Testis (tissue), 2 donors: ENCODE data around the gene LY6G6C.

Experiments used
- POLR2A ChIP-seq: fragments of 450-650 bp; IDR thresholded peaks from one replicate; pipeline ENCODE4 v1.6.1; 2017; ENCODE audit warnings: antibody characterized with exemption, mild to moderate bottlenecking, moderate library complexity
- TF ChIP-seq, protein P1 (sequence below), 3 experiments: fragments of 450-650 bp in 2 of 3; fragments of 200-600 bp in 1 of 3; sonication (generic) in 1 of 3; IDR thresholded peaks; one replicate each; pipeline ENCODE4 v1.5.1; 2016 to 2019; ENCODE audit warnings: antibody characterized with exemption in 3 of 3, mild to moderate bottlenecking in 2 of 3, moderate library complexity in 1 of 3

DNA sequence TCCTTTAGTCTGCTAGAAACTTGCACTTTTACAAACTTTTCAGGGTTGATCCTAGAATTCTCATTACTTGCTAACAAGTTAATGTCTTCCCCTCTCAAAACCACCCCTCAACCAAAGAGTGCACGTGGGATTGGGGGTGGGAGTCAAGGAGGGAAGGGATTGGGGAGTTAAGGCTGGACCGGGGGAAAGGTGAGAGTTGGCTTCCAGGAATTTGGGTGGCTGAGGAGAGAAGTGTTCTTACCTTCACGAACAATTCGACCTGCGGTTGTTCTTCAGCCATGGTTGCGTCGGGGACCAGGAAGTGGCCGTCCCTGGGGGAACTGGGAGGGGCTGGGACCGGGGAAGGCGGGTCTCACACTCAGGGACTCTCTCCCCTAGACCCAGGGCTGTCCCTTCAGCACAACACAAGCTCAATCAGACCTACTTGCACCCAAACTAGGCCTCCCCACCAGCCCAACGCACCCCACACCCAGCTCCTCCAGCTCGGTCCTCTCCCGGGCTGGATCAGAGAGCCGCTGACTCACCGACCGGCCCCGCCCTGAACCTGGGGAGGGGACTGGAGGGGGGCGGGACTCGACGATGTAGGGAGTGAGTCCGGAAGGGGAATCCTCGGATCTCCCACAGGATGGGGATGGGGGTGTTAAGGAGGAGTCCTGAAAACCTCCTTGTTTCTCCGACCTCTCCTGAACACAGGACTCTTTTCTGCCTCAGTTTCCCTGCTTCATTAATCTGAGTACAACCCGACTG lies 14.6 kb upstream of the LY6G6C start, which contains the start of gene CLIC1:
- TF ChIP-seq, protein P1, sequence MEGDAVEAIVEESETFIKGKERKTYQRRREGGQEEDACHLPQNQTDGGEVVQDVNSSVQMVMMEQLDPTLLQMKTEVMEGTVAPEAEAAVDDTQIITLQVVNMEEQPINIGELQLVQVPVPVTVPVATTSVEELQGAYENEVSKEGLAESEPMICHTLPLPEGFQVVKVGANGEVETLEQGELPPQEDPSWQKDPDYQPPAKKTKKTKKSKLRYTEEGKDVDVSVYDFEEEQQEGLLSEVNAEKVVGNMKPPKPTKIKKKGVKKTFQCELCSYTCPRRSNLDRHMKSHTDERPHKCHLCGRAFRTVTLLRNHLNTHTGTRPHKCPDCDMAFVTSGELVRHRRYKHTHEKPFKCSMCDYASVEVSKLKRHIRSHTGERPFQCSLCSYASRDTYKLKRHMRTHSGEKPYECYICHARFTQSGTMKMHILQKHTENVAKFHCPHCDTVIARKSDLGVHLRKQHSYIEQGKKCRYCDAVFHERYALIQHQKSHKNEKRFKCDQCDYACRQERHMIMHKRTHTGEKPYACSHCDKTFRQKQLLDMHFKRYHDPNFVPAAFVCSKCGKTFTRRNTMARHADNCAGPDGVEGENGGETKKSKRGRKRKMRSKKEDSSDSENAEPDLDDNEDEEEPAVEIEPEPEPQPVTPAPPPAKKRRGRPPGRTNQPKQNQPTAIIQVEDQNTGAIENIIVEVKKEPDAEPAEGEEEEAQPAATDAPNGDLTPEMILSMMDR (IDR thresholded peaks at IDR 0.05): no peak
- peak; percentile 91 for TF ChIP-seq POLR2A
